ENCODE results near the gene DLGAP1.
"Not testable (repeated sequence)": the region's sequence is repeated elsewhere in the genome, so short reads cannot be mapped to it uniquely, and the experiment has no call there.

DLGAP1 gene

DNA sequence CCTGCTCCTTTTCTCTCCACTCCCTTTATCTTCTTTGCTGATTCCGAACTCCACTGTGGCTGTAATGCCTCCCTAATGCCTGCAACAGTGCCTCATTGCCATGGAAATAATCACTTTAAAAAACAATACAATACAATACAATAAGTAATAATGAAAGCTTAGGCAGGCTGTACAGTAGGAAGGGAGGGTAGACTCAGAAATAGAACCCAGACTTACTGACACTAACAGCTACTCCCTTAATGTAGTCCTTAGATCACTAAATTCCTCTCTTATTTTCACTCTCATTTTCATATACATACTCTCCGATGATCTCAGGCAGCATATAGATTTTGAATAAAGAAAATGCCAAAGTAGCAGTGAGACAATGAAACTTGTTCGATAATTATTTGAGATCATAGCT, 70.2 kb downstream of the DLGAP1 start:
- DNase-seq: no peak

DNA sequence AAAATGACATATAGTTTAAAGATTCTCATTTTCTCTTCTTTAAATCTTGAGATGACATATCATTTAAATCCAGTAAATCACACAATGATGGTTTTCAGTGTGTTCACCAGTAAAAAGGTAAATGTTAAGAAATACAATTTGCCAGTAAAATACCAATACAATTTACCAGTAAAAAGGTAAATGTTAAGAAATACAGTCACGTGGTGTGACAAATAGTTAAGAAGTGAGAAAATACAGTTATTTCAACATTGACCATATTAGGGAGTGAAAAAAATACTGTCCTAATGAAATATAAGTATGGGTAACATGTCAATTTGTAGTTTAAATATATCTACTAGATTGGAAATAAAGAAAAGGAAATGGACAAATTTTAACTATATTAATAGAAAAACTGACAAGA, 80.5 kb downstream of the DLGAP1 start:
- no peak for DNase-seq

- no peak for DNase-seq
These were observed 85.4 kb downstream of the DLGAP1 start for GRCh38 chr18:4369705-4370104.

- no peak for DNase-seq
These were observed 94.8 kb downstream of the DLGAP1 start for GRCh38 chr18:4360221-4360715.

GRCh38 chr18:4358618-4359017, 96.5 kb downstream of the DLGAP1 start:
- DNase-seq: no peak

GRCh38 chr18:4357579-4357978, 97.5 kb downstream of the DLGAP1 start:
- DNase-seq: no peak

- DNase-seq: no peak
These were observed 98.2 kb downstream of the DLGAP1 start for GRCh38 chr18:4356929-4357328.

GRCh38 chr18:4353853-4354418, 101.2 kb downstream of the DLGAP1 start:
- no peak for DNase-seq

DNA sequence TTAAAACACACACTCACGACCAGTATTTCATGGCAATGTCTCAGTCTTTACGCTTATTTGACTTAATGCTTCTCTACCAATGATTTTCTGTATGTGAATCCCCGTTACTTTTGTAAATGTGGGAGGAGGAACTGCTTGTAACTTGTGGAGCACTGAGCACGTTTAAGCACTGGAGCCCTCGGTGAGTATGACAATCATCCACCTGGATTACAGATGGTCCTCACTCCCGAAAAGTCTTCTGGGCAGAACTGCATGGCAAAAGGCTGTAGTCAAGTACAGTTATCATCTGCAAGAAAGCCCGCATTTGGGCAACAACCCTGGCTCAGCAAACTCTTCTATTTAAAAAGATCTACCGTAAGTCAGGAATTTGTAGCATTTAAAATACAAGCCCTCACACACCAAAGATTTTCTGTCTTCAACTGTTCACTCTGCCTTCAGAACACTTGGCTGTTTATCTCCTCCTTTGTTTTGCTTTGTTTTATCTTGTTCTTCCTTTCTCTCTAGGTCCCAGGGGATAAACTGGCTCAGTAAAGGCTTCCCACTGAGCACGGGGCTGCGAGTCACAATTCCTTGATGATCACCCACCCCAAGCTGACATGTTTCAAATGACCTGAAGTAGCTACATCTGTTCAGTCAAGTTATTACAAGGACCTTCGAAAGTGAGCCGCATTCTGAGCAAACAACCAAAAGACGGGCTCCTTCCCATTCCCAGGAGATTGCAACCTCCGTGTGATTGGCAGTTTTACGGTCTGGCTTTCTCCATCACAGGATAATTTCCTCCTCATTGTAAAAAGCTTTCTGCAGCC, 102.2 kb downstream of the DLGAP1 start:
- no peak for DNase-seq

- no peak for DNase-seq
These were observed 104.1 kb downstream of the DLGAP1 start for GRCh38 chr18:4351005-4351404.

- no peak for DNase-seq
These were observed 119.7 kb downstream of the DLGAP1 start for GRCh38 chr18:4335386-4335785.

DNA sequence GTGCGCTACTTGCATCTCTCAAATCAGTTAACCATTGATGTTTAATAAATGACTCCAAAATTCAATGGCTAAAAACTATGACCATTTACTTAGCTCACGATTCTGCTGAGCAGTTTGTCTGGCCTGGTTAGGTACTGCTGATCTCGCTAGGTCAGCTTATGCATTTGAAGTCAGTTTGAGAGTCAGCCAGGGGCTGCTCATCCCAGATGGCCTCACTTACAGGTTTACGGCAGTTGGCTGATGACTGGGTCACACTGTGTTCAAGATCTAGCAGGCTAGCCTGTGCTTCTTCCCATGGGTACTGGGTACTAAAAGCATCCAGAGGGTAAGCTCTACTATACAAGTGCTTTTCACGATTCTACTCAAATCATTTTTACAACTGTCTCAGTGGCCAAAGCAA, 122.1 kb downstream of the DLGAP1 start:
- DNase-seq: no peak

GRCh38 chr18:4319738-4320677, 135.1 kb downstream of the DLGAP1 start:
- DNase-seq: no peak

- DNase-seq: no peak
These were observed 136.8 kb downstream of the DLGAP1 start for GRCh38 chr18:4318311-4318710.

DNA sequence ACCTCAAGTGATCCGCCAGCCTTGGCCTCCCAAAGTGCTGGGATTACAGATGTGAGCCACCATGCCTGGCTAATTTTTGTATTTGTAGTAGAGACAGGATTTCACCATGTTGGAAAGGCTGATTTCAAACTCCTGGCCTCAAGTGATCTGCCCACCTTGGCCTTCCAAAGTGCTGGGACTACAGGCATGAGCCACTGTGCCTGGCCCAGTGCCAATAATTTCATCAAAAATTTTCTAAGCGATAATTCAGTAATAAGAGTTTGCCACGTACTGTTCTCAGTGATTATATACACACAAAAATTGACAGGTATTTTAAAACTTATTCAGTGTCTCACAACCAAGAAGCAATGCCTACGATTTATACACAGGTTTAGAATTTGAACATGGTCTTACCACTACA, 143.2 kb downstream of the DLGAP1 start:
- not testable (repeated sequence) for DNase-seq

DNA sequence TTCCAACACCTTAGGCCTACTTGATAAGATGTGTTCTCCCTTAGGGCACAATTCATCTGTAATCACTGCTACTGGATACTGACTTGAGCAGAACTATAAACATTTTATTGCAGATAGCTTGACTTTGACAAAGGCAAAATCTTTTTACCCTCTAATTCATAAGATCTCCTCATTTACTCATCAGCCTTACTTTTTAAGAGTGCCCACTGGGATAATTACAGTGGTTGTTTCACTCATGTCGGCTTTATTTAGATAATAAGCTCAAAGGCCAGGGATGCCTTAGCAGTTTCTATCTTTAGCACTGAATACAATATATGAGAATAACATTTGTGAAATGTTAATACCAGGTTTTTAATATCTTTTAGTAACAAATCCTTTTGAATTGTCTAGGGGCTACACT, 144.0 kb downstream of the DLGAP1 start:
- DNase-seq: no peak

DNA sequence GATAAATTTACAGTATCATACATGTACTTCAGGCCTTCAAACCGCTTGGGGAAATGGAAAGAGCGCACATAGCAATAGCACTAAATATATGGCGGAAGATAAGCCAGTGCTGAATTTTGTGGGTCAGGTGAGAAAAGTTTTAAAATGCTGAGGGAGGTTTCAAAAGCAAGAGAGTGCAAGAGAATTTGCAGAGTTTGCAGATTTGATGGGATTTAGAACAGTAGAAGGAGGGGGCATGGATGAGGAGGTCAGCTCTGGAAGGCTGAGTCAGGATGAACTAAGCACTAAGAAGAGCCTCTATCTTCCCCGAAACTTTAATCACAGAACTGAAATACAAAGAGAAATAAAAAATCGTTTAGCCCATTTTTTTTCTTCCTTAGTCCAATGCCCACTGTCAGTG, 145.9 kb downstream of the DLGAP1 start:
- no peak for DNase-seq

GRCh38 chr18:4308576-4308975, 146.5 kb downstream of the DLGAP1 start:
- no peak for DNase-seq

DNA sequence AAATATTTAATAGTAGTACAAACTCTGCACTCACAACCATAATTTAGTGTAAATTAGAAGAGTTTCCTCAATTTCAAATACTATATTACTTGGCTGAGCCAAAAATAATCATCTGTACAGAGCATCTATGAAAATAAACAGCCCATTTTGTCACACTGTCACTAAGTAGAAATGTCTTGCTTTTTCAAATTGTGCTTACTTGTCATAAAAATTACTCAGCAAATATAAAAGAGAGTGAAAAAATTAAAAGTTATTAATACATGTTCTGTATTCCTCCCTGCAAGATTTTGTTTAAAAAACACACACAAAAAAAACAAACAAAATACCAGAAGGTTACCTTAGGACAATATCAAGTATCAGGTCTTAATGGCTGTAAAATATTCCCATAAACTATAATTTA, 155.7 kb downstream of the DLGAP1 start:
- no peak for DNase-seq

DNA sequence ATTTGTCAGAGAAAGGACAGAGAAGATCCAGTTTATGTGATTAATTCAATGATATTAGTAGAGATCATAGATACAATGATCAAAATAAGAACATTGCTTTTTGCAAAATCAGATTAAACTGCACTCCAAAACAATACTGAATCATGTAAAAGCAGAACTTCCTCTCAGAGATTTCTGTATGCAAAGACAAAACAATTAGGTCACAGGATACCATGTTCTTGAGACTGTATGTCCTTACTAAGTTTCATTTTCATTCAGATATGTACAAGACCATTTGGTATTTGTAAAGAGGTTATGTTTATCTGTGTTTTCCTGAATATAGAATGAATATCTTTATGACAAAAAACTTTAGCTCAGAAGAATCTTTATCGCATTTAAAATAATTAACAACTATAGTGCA, 161.8 kb downstream of the DLGAP1 start:
- no peak for DNase-seq

DNA sequence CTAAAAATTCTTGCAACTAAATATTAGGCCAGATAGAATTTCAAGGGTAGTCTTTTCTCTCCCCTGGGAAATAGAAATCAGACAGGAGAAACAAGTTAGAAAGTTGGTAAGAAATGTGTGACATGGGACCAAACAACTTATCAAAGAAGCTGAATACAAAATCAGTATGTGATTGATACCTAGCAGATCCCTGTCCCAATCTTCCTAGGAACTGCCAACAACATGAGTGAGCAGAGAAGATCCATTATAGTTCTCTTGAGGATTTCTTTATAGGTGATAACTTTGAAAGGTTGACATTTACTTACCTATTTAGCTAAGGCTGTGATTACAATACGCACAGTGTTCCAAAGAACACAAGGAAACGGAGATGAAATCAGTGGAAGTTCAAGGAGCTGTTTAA, 162.4 kb downstream of the DLGAP1 start:
- DNase-seq: no peak

DNA sequence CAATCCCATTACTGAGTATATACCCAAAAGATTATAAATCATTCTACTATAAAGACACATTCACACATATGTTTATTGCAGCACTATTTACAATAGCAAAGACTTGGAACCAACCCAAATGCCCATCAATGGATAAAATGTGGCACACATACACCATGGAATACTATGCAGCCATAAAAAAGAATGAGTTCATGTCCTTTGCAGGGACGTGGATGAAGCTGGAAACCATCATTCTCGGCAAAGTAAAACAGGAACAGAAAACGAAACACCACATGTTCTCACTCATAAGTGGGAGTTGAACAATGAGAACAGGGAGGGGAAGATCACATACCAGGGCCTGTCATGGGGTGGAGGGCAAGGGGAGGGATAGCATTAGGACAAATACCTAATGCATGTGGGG, 167.8 kb downstream of the DLGAP1 start:
- DNase-seq: not testable (repeated sequence)

DNA sequence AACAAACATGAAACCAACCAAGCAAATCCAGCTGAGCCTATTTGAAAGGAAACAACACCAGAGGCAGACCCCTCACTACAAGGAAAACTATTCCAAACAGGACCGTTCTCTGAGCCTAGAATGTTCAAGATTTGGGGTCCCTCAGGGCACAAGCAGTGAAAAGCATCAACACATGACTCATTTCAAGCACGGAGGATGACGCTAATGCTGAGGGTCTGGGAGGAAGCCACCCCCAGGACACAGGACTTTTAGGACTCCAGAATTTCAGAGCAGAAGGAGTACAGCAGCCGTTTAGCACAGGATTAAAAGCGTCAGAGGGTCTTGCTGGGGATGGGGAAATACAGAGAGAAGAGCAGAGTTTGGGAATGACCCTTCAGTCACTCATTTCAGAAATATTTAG, 168.9 kb downstream of the DLGAP1 start:
- DNase-seq: no peak

DNA sequence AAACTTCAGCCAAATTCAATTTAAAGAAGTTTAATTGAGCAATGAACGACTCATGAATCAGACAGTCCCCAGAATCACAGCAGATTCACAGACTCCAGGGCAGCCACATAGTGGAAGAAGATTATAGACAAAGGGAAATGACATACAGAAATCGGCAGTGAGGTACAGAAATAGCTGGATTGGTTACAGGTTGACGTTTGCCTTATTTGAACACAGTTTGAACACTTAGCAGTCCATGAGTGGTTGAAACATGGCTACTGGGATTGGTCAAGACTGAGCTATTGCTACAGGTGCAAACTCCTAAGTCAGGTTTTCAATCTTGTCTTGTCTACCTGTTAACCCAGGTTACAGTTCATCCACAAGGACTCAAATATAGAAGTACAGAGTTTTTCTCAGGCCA, 169.6 kb downstream of the DLGAP1 start:
- DNase-seq: no peak

Data from NCI-H1417 treated with DMSO at 0.1 percent for 48 hours (cell line).